ENCODE data around the gene FAM185A. TPM values are rescaled to one million over a fixed set of nuclear protein-coding genes. Genes with fewer than 3 reads are reported as not detected.

FAM185A gene
- total RNA-seq, 1 experiment from 2014 or later: 12.8 TPM

GRCh38 chr7:102849538-102849937 lies 100.7 kb downstream of the FAM185A start:
- Histone ChIP-seq H3F3A (ENCODE audit: low read length, unreplicated experiment) (no peaks in the 10 kb centered on the region), H4K20me1 (ENCODE audit: low read length) (no peaks in the 10 kb centered on the region), H3K79me2 (ENCODE audit: low read length) (no peaks in the 10 kb centered on the region), H3K4me2 (ENCODE audit: low read length) (no peak overlapping the region), H3K36me3 (ENCODE audit: low read depth, low read length) (no peaks in the 10 kb centered on the region), H3K9me3 (ENCODE audit: low read length) (no peaks in the 10 kb centered on the region), H2AFZ (ENCODE audit: low read length) (no peak overlapping the region), H3K9me2 (replicated peaks; ENCODE audit: low read length) (no peaks in the 10 kb centered on the region), H3K4me1 (ENCODE audit: insufficient read depth, low read length) (no peaks in the 10 kb centered on the region), H3K9ac (ENCODE audit: low read length) (no peak overlapping the region), H3K27ac (ENCODE audit: low read length) (no peak overlapping the region), H3K27me3 (ENCODE audit: low read length) (no peaks in the 10 kb centered on the region), H3K4me3 (ENCODE audit: low read length) (no peak overlapping the region)
- POLR2A ChIA-PET (ENCODE audit: unreplicated experiment): no interaction called here
- no peak for TF ChIP-seq EZH2 (IDR thresholded peaks at IDR 0.05; ENCODE audit: low read length, unreplicated experiment)
- no peak for TF ChIP-seq CTCF (conservative IDR thresholded peaks at IDR 0.05; ENCODE audit: low read depth, low read length)
- ATAC-seq (no peak), DNase-seq (no peak)
- BruUV-seq (replicated peaks): no TSS peak
- intact Hi-C loops (cut with micrococcal nuclease): no loop called here
- CTCF ChIA-PET: no interaction called here

- no peaks in the 10 kb centered on the region for H3K27me3 ChIP-seq (ENCODE audit: low read length)
- no peaks in the 10 kb centered on the region for H3K36me3 ChIP-seq (ENCODE audit: low read depth, low read length)
- no peak overlapping the region for H3K27ac ChIP-seq (ENCODE audit: low read length)
- TF ChIP-seq EZH2phosphoT487 (IDR thresholded peaks at IDR 0.05; ENCODE audit: borderline replicate concordance, low read length) (no peak), CTCF (conservative IDR thresholded peaks at IDR 0.05; ENCODE audit: low read depth, low read length) (no peak), EZH2 (IDR thresholded peaks at IDR 0.05; ENCODE audit: low read length, unreplicated experiment) (no peak)
- H3K4me2 ChIP-seq (ENCODE audit: low read length): no peak overlapping the region
- no peaks in the 10 kb centered on the region for H3K9me3 ChIP-seq (ENCODE audit: low read length)
- no peaks in the 10 kb centered on the region for H4K20me1 ChIP-seq (ENCODE audit: low read length)
- ATAC-seq (no peak), DNase-seq (no peak)
- H3K9ac ChIP-seq (ENCODE audit: low read length): no peak overlapping the region
- intact Hi-C loops (cut with micrococcal nuclease): no loop called here
- no peak overlapping the region for H2AFZ ChIP-seq (ENCODE audit: low read length)
- no peaks in the 10 kb centered on the region for H3K9me2 ChIP-seq (replicated peaks; ENCODE audit: low read length)
- no peak overlapping the region for H3K4me3 ChIP-seq (ENCODE audit: low read length)
- no peaks in the 10 kb centered on the region for H3K79me2 ChIP-seq (ENCODE audit: low read length)
- peaks cover 18% of the 10 kb centered on the region for H3K4me1 ChIP-seq (ENCODE audit: insufficient read depth, low read length)
- H3F3A ChIP-seq (ENCODE audit: low read length, unreplicated experiment): no peaks in the 10 kb centered on the region
- ChIA-PET CTCF (no interaction called here), POLR2A (ENCODE audit: unreplicated experiment) (no interaction called here)
- no TSS peak for BruUV-seq (replicated peaks)
Observed at GRCh38 chr7:102856036-102856435, 107.2 kb downstream of the FAM185A start.

Other genes starting within 250 kb of the FAM185A start
- gene RASA4B, start 231.2 kb upstream of the FAM185A start, total RNA-seq (2014; rRNA removed): 10.2 and 17.2 TPM in 2 replicates
- 22.5 and 25.7 TPM in 2 replicates for gene UPK3BL2, start 205.3 kb upstream of the FAM185A start, total RNA-seq (2014; rRNA removed)
- gene SPDYE2, start 197.8 kb upstream of the FAM185A start, total RNA-seq (2014; rRNA removed): not detected in 2 replicates
- 14.5 and 35.2 TPM in 2 replicates for gene POLR2J3, start 176.4 kb upstream of the FAM185A start, total RNA-seq (2014; rRNA removed)
- 6.7 and 15.8 TPM in 2 replicates for gene RASA4, start 132.2 kb upstream of the FAM185A start, total RNA-seq (2014; rRNA removed)
- 20.2 and 22.7 TPM in 2 replicates for gene UPK3BL1, start 106.2 kb upstream of the FAM185A start, total RNA-seq (2014; rRNA removed)
- not detected in 2 replicates for gene SPDYE2B, start 98.7 kb upstream of the FAM185A start, total RNA-seq (2014; rRNA removed)
- 3.6 and 4.1 TPM in 2 replicates for gene POLR2J2, start 77.3 kb upstream of the FAM185A start, total RNA-seq (2014; rRNA removed)
- gene LRRC17, start 164.0 kb downstream of the FAM185A start, total RNA-seq (2014; rRNA removed): 0.11 TPM in 1 of 2 replicates, not detected in the other